C4-2B (cell line): ENCODE data around the gene ADCYAP1R1.

ENCODE experiments used
- CTCF ChIP-seq: fragments of 450-650 bp; conservative IDR thresholded peaks from 2 replicates; pipeline ENCODE4 v1.5.1; 2017; ENCODE audit warnings: mild to moderate bottlenecking
- ZFX ChIP-seq: fragments of 450-650 bp; IDR thresholded peaks from 2 replicates; pipeline ENCODE4 v1.6.1; 2017

GRCh38 chr7:31049005-31049765 lies 2.9 kb upstream of the ADCYAP1R1 start:
- no peak for TF ChIP-seq CTCF
- no peak for TF ChIP-seq ZFX
